Lung microvascular endothelial cell (primary cell): ENCODE data around the gene RARA. TPM values are rescaled to one million over a fixed set of nuclear protein-coding genes. Genes with fewer than 3 reads are reported as not detected.

Experiments used
- DNase-seq, 2 donors: peaks; one replicate each; pipeline versions ENCODE4 v3.0.0 to v3.0.0-alpha.2; 2010; ENCODE audit warnings: low read depth in 2 of 2
- total RNA-seq: library from RNA; depleted of rRNA; stranded (reverse); fragments of >200 nt; gene quantifications from 2 replicates; pipeline ENCODE4 v1.2.1, GENCODE V29; 2014

Gene RARA
- total RNA-seq, 1 donor from 2014 or later = 6.0 TPM

- DNase-seq = peak; percentile 63 to 67
Measured at GRCh38 chr17:40345161-40345993, 36.4 kb downstream of the RARA start.

DNA sequence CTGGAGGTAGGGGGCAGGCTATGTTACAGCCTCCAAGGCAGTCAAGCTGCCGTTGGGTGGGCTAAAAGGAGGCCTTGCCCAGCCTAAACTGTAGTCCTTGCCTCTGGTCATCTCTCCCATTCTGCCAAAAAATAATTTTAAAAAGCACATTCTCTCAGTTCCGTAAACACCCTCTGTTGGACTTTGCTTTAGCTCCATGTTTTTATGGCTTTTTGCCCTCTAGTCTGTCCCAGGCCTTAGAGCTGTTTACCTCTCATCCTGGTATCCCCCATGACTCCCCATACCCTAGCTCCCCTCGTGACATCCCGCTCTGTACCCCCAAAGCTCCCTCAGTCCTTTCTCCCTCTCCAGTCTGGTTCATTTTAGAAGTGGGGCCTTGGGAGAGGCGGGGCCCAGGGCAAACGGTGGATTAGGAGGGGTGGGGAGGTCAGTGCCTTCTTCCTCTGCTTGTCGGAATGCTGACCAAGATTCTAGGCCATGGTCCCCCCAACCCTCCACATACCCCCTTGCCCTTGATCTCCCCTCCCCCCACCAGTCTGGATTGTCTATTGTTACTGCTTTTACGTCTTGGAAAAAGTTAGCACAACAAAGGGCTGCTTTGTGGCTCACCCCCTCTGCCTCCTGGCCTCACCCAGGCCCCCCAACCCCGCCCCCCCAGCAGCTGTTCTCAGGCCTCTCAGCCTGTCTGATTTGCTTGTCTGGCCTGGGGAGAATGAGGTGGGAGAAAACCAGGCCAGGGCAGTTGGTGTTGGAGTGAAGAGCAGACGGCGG is 37.2 kb downstream of the RARA start:
- DNase-seq = peak in 1 of 2 donors; percentile 37

- DNase-seq = no peak
Measured at GRCh38 chr17:40346765-40347158, 37.8 kb downstream of the RARA start.

GRCh38 chr17:40347319-40348135 is 38.5 kb downstream of the RARA start:
- DNase-seq = peak; percentile 35 to 72

DNA sequence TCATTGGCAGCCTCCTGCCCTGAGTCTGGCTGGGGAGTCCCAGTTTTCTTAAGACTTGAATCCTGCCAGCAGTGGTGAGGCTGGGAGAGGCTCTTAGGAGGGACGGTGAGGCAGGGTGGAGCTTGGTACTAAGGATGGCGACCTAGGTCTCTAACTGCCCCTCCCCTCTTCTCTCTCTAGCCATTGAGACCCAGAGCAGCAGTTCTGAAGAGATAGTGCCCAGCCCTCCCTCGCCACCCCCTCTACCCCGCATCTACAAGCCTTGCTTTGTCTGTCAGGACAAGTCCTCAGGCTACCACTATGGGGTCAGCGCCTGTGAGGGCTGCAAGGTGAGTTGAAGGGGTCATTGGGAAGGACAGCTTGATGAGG is 39.1 kb downstream of the RARA start:
- DNase-seq = peak in 1 of 2 donors; percentile 29

DNA sequence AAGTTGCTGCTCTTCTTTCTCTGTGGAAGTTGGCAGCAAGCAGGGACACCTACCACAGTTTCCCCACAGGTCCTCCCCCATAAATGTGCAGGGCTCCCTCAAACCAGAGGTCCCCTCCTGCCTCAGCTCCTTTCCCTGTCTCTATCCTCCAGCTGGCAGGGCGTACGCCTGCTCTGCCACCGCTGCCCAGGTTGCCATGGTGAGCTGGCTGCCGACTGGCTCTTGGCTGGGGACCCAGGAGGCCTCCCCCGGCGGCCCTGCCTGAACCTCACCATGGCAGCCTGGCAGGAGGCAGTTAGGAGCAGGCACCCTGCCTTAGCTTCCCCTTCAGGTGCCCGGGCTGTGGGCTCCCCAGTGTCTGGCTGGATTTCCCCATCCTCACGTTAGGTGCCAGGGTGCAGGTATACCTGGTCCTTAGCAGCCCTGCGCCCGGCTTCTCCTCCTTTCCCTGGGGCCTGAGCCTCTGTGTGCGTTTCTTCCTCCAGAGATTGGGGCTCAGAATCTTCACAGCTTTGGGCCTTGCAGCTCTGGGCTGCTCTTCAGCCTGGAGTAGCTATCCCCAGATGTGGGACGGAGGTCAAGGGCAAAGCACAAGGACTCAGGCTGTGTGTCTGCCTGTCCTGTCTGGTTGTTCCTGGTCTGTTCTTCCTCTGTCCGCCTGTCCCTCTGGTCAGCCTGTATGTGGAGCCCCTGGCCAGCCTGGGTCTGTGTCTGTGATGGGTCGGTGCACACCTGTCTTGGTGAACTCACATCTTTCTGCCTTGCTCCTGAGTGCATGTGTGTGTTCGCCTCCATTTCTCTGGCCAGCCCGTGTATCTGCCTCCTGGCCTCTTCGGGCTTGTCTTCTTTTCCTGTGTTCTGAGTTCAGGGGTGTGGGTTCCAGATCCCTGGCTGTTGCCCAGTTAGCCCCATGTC is 39.8 kb downstream of the RARA start:
- DNase-seq = peak in 1 of 2 donors; percentile 50

- no peak for DNase-seq
Measured at GRCh38 chr17:40349477-40349894, 40.5 kb downstream of the RARA start.

DNA sequence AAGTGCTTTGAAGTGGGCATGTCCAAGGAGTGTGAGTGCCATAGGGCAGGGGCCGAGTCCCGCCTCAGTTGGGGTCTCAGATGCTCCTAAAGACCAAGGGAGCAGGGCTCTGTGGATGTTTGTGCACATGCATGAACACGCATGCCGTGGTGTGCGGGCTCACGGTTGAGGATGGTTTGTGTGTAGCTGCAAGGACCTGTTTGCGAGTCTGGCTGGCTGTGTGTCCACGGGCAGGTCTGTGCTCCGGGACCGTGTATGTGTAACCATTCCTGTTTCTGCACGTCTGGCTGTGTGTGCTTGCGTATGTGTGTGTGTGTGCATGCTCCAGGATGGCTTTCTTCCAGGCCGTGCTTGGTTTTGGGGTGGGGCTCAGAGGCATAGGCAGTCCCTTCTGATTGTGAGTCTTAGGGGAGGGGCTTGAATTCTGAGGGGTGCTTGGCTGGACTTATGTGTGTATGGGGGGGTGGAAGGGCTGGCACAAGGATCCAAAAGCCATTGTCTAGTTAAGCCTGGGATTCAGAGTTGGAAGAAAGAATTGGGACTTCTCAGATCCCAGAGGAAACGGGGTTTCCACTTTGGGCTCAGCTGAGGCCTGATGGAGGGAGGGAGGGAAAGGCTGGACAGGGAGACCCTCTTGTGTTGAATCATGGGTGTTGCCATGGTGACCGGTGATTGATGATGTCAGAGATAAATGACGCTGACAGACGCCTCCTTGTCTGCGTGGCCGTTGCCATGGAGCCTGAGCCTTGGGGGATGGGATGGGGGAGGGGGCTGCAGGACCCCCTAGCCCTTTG is 41.1 kb downstream of the RARA start:
- DNase-seq = peak; percentile 54 to 59

DNA sequence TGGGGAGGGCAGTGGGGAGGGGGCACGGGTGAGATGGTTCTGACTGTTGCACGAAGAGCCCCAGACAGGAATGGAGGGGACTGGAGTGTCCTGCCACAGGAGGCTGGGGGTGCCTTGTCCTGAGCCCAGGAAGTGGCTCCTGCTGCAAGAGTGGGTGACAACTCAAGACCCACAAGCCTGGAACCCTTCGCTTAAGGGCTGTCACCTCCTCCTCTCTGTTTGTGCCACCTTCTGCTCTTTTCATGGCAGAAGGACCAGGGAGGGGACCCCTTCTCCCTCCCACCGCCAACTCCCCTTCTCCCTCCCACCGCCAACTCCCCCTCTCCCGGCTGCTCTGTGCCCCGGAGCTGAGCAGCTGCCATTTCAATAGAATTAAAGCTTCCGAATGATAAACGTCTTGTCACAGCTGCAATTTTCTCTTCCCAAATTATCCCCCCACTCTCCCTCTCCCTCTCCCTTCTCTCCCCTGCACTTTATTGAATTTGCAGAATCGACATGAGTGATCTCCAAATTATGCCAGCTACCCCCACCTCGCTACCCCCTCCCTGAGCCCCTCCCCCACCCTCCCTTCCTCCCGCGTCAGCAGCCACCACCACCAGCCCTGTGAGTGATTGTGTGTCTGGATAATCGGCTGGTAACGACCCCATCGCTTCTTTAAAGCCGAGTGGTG is 41.8 kb downstream of the RARA start:
- no peak for DNase-seq

GRCh38 chr17:40351359-40352236 is 42.6 kb downstream of the RARA start:
- DNase-seq = no peak

DNA sequence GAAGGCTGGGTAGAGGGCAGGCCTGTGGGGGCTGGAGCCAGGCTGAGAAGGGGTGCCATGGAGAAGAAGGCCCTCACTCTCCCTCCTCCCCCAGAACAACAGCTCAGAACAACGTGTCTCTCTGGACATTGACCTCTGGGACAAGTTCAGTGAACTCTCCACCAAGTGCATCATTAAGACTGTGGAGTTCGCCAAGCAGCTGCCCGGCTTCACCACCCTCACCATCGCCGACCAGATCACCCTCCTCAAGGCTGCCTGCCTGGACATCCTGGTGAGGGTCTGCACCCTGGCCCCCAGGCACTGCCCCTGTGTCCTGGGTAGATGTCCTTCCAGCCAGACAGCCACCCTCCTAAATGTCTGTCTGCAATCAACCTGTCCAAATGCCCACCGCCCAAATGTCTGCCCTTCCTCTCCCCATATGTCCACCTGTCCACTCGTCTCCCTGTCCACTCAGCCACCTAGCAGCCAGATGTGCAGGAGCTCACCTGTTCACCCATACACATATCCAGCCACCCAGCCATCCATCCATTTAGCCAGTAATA is 43.3 kb downstream of the RARA start:
- DNase-seq = no peak

- no peak for DNase-seq
Measured at GRCh38 chr17:40352779-40353394, 43.9 kb downstream of the RARA start.

- no peak for DNase-seq
Measured at GRCh38 chr17:40354221-40355122, 45.5 kb downstream of the RARA start.

DNA sequence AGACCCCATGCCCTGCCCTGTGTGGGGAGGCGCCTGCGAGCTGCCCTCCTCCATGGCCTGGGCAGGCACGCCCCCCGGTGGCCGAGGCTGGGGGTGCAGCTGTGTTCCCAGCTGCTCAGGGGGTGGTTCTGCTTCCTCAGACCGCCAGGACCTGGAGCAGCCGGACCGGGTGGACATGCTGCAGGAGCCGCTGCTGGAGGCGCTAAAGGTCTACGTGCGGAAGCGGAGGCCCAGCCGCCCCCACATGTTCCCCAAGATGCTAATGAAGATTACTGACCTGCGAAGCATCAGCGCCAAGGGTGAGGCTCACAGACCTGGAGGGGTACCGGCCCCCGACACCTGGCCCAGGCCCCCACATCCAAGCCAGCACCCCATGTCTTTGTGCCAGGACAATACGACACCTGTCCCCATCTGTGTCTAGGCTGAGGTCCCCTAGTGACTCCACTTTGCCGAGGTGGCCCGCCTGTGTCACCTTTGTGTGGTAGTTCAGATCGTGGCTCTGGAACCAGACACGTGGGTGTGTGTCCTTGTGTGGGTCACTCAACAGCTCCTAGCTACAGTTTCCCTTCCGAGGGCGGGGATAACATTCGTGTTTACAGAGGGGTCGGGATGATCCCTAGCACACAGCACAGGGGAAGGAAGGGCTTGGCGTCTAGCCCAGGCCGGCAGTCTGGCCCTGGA is 46.3 kb downstream of the RARA start:
- peak; percentile 72 to 83 for DNase-seq

- no peak for DNase-seq
Measured at GRCh38 chr17:40355804-40356758, 47.1 kb downstream of the RARA start.
